HG02763 (cell line): ENCODE measurements around the gene C16orf74.

Experiments
- ATAC-seq: cut with Tn5 transposase; IDR thresholded peaks from one replicate; pipeline ENCODE4 v1.9.1; 2021; ENCODE audit warnings: mild to moderate bottlenecking, moderate library complexity; ENCODE audit not compliant: unreplicated experiment

Gene C16orf74

GRCh38 chr16:85677383-85677967, 73.4 kb downstream of the C16orf74 start:
- ATAC-seq = no peak

GRCh38 chr16:85676466-85676865, 74.4 kb downstream of the C16orf74 start:
- no peak for ATAC-seq

GRCh38 chr16:85675251-85675874, 75.5 kb downstream of the C16orf74 start:
- no peak for ATAC-seq

GRCh38 chr16:85674828-85675227, 76.1 kb downstream of the C16orf74 start:
- ATAC-seq = no peak

GRCh38 chr16:85674418-85674755, 76.5 kb downstream of the C16orf74 start:
- ATAC-seq = no peak

- no peak for ATAC-seq
These were observed 77.1 kb downstream of the C16orf74 start for GRCh38 chr16:85673529-85674417.

- ATAC-seq = no peak
These were observed 80.1 kb downstream of the C16orf74 start for GRCh38 chr16:85670840-85671239.

GRCh38 chr16:85668676-85669424, 82.0 kb downstream of the C16orf74 start:
- ATAC-seq = no peak

- ATAC-seq = no peak
These were observed 83.0 kb downstream of the C16orf74 start for GRCh38 chr16:85667841-85668413.

GRCh38 chr16:85667261-85667660, 83.6 kb downstream of the C16orf74 start:
- no peak for ATAC-seq

GRCh38 chr16:85665929-85666328, 85.0 kb downstream of the C16orf74 start:
- ATAC-seq = no peak

- ATAC-seq = no peak
These were observed 85.5 kb downstream of the C16orf74 start for GRCh38 chr16:85665373-85665740.

GRCh38 chr16:85664580-85665372, 86.1 kb downstream of the C16orf74 start:
- no peak for ATAC-seq

- ATAC-seq = no peak
These were observed 87.0 kb downstream of the C16orf74 start for GRCh38 chr16:85663891-85664321.

- ATAC-seq = no peak
These were observed 87.7 kb downstream of the C16orf74 start for GRCh38 chr16:85662976-85663830.

GRCh38 chr16:85662482-85662812, 88.4 kb downstream of the C16orf74 start:
- ATAC-seq = no peak

GRCh38 chr16:85661740-85662481, 89.0 kb downstream of the C16orf74 start:
- no peak for ATAC-seq

- ATAC-seq = no peak
These were observed 89.8 kb downstream of the C16orf74 start for GRCh38 chr16:85660843-85661739.
